Endothelial cell of umbilical vein (primary cell): Measurements from ENCODE around the gene DNAJC11. TPM values are rescaled to one million over a fixed set of nuclear protein-coding genes. Genes with fewer than 3 reads are reported as not detected.

Experiments
- BruUV-seq: library from RNA; stranded (reverse); fragments of 400-500 nt; replicated peaks from 2 replicates; lab custom pipeline; 2021; lab: Mats Ljungman, UMichigan
- CTCF ChIA-PET: fragments of 300-600, 350-600 bp; sonication (Branson Sonifier 250); formaldehyde crosslinking; loops from one replicate; lab custom pipeline; 2021; ENCODE audit warnings: antibody characterized with exemption, inconsistent platforms; lab: Charles Lee
- POLR2A ChIA-PET: fragments of 300-600, 350-600 bp; sonication (Branson Sonifier 250); formaldehyde crosslinking; loops from one replicate; lab custom pipeline; 2021; ENCODE audit warnings: antibody characterized with exemption, inconsistent platforms; lab: Charles Lee
- DNase-seq: peaks from one replicate; pipeline ENCODE4 v3.0.0-alpha.2; 2011; ENCODE audit warnings: low read depth, low spot score
- FAIRE-seq: peaks from 2 replicates; lab custom pipeline; 2011; peaks lifted over from hg19 to GRCh38; lab: Jason Lieb, UNC
- H2AFZ ChIP-seq: 2 replicates; pipeline ENCODE4 v1.6.0; 2012; ENCODE audit warnings: low read depth, low read length, control low read depth, inconsistent platforms
- H3K27ac ChIP-seq: 2 replicates; pipeline ENCODE4 v1.5.1; 2011; ENCODE audit warnings: low read depth, mild to moderate bottlenecking, control low read depth, low read length, moderate library complexity; ENCODE audit not compliant: insufficient read depth
- H3K27me3 ChIP-seq, 2 experiments: 2 replicates each; pipeline versions ENCODE4 v1.6.0 to v1.6.1; 2011; ENCODE audit warnings: low read length in 2 of 2, mixed read lengths in 1 of 2; ENCODE audit not compliant: control insufficient read depth in 2 of 2, insufficient read depth in 2 of 2
- H3K36me3 ChIP-seq, 2 experiments: 2 replicates in 1 of 2; 3 replicates in 1 of 2; pipeline ENCODE4 v1.5.1; 2011; ENCODE audit warnings: low read length in 2 of 2, mild to moderate bottlenecking in 1 of 2, moderate library complexity in 1 of 2; ENCODE audit not compliant: control insufficient read depth in 2 of 2, insufficient read depth in 2 of 2; ENCODE audit errors: extremely low read depth in 1 of 2
- H3K4me1 ChIP-seq: 3 replicates; pipeline ENCODE4 v1.5.1; 2011; ENCODE audit warnings: mild to moderate bottlenecking, low read length; ENCODE audit not compliant: control insufficient read depth, insufficient read depth; ENCODE audit errors: extremely low read depth
- H3K4me2 ChIP-seq: 2 replicates; pipeline ENCODE4 v1.6.1; 2011; ENCODE audit warnings: low read length, control low read depth, mixed read lengths; ENCODE audit not compliant: insufficient read depth
- H3K4me3 ChIP-seq, 3 experiments: fragments of 200-600 bp in 1 of 3; sonication (generic), shearing (Covaris generic) in 1 of 3; replicated peaks in 1 of 3; 2 replicates each; pipeline ENCODE4 v1.5.1; 2011 to 2016; ENCODE audit warnings: control low read depth in 3 of 3, low read length in 3 of 3, mild to moderate bottlenecking in 2 of 3, inconsistent platforms in 1 of 3, low read depth in 1 of 3, moderate library complexity in 1 of 3; ENCODE audit not compliant: insufficient read depth in 1 of 3
- H3K79me2 ChIP-seq: 2 replicates; pipeline ENCODE4 v1.6.0; 2012; ENCODE audit warnings: low read length, inconsistent platforms; ENCODE audit not compliant: control insufficient read depth, insufficient read depth
- H3K9ac ChIP-seq: replicated peaks from 2 replicates; pipeline ENCODE3; 2011; ENCODE audit warnings: low read length, control low read depth; ENCODE audit not compliant: insufficient read depth; ENCODE audit errors: extremely low read depth
- H3K9me1 ChIP-seq: replicated peaks from 3 replicates; pipeline ENCODE4 v1.6.0; 2011; ENCODE audit warnings: mild to moderate bottlenecking, low read length; ENCODE audit not compliant: control insufficient read depth, insufficient read depth; ENCODE audit errors: extremely low read depth
- H3K9me3 ChIP-seq: replicated peaks from 2 replicates; pipeline ENCODE4 v1.5.1; 2012; ENCODE audit warnings: low read length, inconsistent platforms; ENCODE audit not compliant: control insufficient read depth, insufficient read depth
- H4K20me1 ChIP-seq: replicated peaks from 2 replicates; pipeline ENCODE3; 2011; ENCODE audit warnings: mild to moderate bottlenecking, low read length; ENCODE audit not compliant: control insufficient read depth, insufficient read depth; ENCODE audit errors: extremely low read depth
- EZH2 ChIP-seq: IDR thresholded peaks from 2 replicates; pipeline ENCODE4 v1.6.1; 2012; ENCODE audit warnings: borderline replicate concordance, low read depth, mild to moderate bottlenecking, moderate library complexity, low read length, inconsistent platforms; ENCODE audit not compliant: severe bottlenecking
- FOS ChIP-seq: IDR thresholded peaks from 2 replicates; pipeline ENCODE4 v1.6.1; 2011; ENCODE audit warnings: mild to moderate bottlenecking, low read length, moderate library complexity, borderline replicate concordance; ENCODE audit not compliant: insufficient read depth
- GATA2 ChIP-seq: IDR thresholded peaks from 2 replicates; pipeline ENCODE4 v1.7.0; 2011; ENCODE audit warnings: low read depth, mild to moderate bottlenecking, moderate library complexity, mixed read lengths, low read length; ENCODE audit not compliant: insufficient read length, insufficient read depth
- JUN ChIP-seq: IDR thresholded peaks from 2 replicates; pipeline ENCODE4 v1.6.1; 2011; ENCODE audit warnings: borderline replicate concordance, low read depth; ENCODE audit not compliant: insufficient read length, insufficient read depth
- MYC ChIP-seq: IDR thresholded peaks from one replicate; pipeline ENCODE4 v1.6.1; 2011; ENCODE audit warnings: mild to moderate bottlenecking, low read depth, low read length
- POLR2A ChIP-seq: IDR thresholded peaks from 2 replicates; pipeline ENCODE4 v1.6.1; 2012; ENCODE audit warnings: low read depth, mild to moderate bottlenecking, control low read depth, low read length
- POLR2AphosphoS5 ChIP-seq: IDR thresholded peaks from 2 replicates; pipeline ENCODE4 v1.6.1; 2012; ENCODE audit warnings: low read depth, mild to moderate bottlenecking, control low read depth, low read length, moderate library complexity; ENCODE audit not compliant: insufficient read depth
- dilution Hi-C: fragments of 300-500 bp; cut with MboI; formaldehyde crosslinking; loops from one replicate; pipeline ENCODE4 v1.15.0; 2019; ENCODE audit warnings: low sequenced_read_pairs; ENCODE audit not compliant: extremely low pct_ligation_motif_present
- intact Hi-C: fragments of 100-400 bp; cut with micrococcal nuclease; formaldehyde crosslinking; loops from one replicate; pipeline ENCODE4 v1.10.0; 2022
- polyA plus RNA-seq, 4 experiments: library from polyadenylated mRNA; depleted of rRNA in 3 of 4; stranded (reverse) in 3 of 4; unstranded in 1 of 4; fragments of >200 nt; gene quantifications; 2 replicates each; pipeline versions ENCODE4 v1.2.1 to v1.2.3, GENCODE V29; 2011 to 2012; ENCODE audit warnings: missing spikeins in 1 of 4
- total RNA-seq: library from RNA; stranded (reverse); gene quantifications from 2 replicates; pipeline ENCODE4 v1.2.3, GENCODE V29; 2021
- TF ChIP-seq, protein P1 (sequence below), 2 donors: IDR thresholded peaks; 1 replicate in 1 of 2; 2 replicates in 1 of 2; pipeline ENCODE4 v1.5.1; 2011; ENCODE audit warnings: low read length in 2 of 2, mild to moderate bottlenecking in 2 of 2, moderate library complexity in 2 of 2, control low read depth in 1 of 2, inconsistent platforms in 1 of 2, low read depth in 1 of 2; ENCODE audit not compliant: insufficient read depth in 1 of 2; ENCODE audit errors: extremely low read depth in 1 of 2
- TF ChIP-seq, protein P2 (sequence below): IDR thresholded peaks from 2 replicates; pipeline ENCODE4 v1.6.1; 2011; ENCODE audit not compliant: insufficient read depth, insufficient read length

Gene DNAJC11
- total and polyA plus RNA-seq, 2 donors (not counting 3 experiments of a cell fraction or from before 2014, with no cell fraction given), result 31.1 to 64.3 TPM

DNA sequence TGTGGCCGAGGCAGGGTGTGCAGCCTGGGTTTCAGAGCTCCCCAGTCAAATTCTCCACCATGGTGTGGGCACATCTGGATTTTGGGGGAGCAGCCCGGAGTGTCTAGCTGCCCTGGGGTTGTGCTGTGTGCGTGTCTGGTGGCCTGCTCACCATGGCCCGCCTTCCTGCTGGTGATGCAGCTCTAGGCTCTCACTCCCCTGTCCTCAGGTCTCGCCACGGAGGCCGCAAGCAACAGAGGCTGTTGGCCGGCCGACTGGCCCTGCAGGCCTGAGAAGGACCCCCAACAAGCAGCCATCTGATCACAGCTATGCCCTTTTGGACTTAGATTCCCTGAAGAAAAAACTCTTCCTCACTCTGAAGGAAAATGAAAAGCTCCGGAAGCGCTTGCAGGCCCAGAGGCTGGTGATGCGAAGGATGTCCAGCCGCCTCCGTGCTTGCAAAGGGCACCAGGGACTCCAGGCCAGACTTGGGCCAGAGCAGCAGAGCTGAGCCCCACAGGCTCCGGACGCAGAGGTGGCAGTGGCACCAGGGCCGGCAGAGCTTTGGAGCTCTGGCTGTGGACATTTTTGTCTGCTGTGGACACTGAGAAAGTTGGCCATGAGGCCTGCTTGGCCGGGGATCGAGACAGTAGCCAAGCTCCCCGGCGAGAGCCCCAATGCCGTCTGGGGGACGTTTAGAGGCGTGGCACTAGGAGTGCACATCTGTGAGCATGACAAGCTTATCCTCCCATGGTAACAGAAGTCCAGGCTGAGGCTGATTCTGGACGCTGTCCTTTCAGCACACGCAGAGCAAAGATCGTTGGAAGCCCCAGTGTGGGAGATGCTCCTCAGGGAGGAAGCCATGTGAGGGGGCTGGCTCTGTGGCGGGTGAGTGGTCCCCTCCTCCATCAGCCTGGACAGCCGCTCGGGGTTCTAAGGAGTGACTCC, 68.8 kb downstream of the DNAJC11 start:
- Histone ChIP-seq H3K27ac (no peak overlapping the region), H3K9ac (no peak overlapping the region), H3K9me3 (no peaks in the 10 kb centered on the region), H3K36me3 (peaks cover 4 to 46% of the 10 kb centered on the region in 2 experiments), H3K4me3 (no peak overlapping the region), H3K4me2 (no peak overlapping the region), H3K79me2 (no peaks in the 10 kb centered on the region), H3K9me1 (no peaks in the 10 kb centered on the region), H3K27me3 (no peaks in the 10 kb centered on the region), H4K20me1 (no peaks in the 10 kb centered on the region), H3K4me1 (no peaks in the 10 kb centered on the region), H2AFZ (no peak overlapping the region)
- no TSS peak for BruUV-seq
- DNase-seq (no peak), FAIRE-seq (no peak)
- intact Hi-C loops, result no loop called here
- ChIA-PET POLR2A (interaction anchor here (1.2 kb wide), 1 partner anchor 30 kb away, joined by 4 read pairs; the partner anchor contains the start of gene KLHL21), CTCF (interaction anchor here (0.7 to 1.4 kb wide), 5 partner anchors 9 to 149 kb away, joined by 3 read pairs; no protein-coding TSS in a partner anchor)
- dilution Hi-C loops, result no loop called here
- TF ChIP-seq JUN, result no peak
- no peak for TF ChIP-seq POLR2A
- TF ChIP-seq EZH2, result no peak

DNA sequence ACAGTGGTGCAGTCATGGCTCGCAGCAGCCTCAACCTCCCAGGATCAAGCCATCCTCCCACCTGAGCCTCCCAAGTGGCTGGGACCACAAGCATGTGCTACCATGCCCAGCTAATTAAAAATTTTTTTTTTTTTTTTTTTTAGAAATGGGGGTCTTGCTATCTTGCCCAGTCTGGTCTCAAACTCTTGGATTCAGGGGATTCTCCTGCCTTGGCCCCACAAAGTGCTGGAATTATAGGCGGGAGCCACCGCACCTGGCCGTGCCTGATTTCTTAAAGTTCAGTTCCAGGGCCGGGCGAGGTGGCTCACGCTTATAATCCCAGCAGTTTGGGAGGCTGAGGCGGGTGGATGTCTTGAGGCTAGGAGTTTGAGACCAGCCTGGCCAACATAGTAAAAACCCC, 70.6 kb downstream of the DNAJC11 start:
- Histone ChIP-seq H2AFZ (no peak overlapping the region), H3K79me2 (peaks cover 14% of the 10 kb centered on the region), H3K36me3 (peaks cover 8 to 37% of the 10 kb centered on the region in 2 experiments), H3K27me3 (no peaks in the 10 kb centered on the region), H3K4me2 (no peak overlapping the region), H3K9me3 (no peaks in the 10 kb centered on the region), H3K27ac (no peak overlapping the region), H3K9ac (no peak overlapping the region), H4K20me1 (no peaks in the 10 kb centered on the region), H3K4me3 (no peak overlapping the region), H3K4me1 (peaks cover under 1% of the 10 kb centered on the region), H3K9me1 (no peaks in the 10 kb centered on the region)
- no peak for FAIRE-seq
- CTCF ChIA-PET, result interaction anchor here (1.1 kb wide), 1 partner anchor 208 kb away, joined by 3 read pairs; no protein-coding TSS in a partner anchor
- BruUV-seq, result no TSS peak
- intact Hi-C loops, result no loop called here
- no peak for DNase-seq
- dilution Hi-C loops, result no loop called here
- TF ChIP-seq POLR2AphosphoS5 (no peak), JUN (no peak), POLR2A (no peak), GATA2 (no peak), EZH2 (no peak), MYC (no peak), FOS (no peak)
- TF ChIP-seq, protein P1, sequence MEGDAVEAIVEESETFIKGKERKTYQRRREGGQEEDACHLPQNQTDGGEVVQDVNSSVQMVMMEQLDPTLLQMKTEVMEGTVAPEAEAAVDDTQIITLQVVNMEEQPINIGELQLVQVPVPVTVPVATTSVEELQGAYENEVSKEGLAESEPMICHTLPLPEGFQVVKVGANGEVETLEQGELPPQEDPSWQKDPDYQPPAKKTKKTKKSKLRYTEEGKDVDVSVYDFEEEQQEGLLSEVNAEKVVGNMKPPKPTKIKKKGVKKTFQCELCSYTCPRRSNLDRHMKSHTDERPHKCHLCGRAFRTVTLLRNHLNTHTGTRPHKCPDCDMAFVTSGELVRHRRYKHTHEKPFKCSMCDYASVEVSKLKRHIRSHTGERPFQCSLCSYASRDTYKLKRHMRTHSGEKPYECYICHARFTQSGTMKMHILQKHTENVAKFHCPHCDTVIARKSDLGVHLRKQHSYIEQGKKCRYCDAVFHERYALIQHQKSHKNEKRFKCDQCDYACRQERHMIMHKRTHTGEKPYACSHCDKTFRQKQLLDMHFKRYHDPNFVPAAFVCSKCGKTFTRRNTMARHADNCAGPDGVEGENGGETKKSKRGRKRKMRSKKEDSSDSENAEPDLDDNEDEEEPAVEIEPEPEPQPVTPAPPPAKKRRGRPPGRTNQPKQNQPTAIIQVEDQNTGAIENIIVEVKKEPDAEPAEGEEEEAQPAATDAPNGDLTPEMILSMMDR (IDR thresholded peaks at IDR 0.05; ENCODE audit: extremely low read depth in 1 of 2, insufficient read depth in 1 of 2, low read depth in 1 of 2, low read length in 2 of 2), result no peak
- TF ChIP-seq, protein P2, sequence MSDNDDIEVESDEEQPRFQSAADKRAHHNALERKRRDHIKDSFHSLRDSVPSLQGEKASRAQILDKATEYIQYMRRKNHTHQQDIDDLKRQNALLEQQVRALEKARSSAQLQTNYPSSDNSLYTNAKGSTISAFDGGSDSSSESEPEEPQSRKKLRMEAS, result no peak
- POLR2A ChIA-PET, result no interaction called here
